Vagina (tissue), 2 donors: ENCODE data around the gene RNU7-1.

Source experiments
- POLR2A ChIP-seq, 2 donors: fragments of 450-650 bp; IDR thresholded peaks; one replicate each; pipeline ENCODE4 v1.6.1; 2017; ENCODE audit warnings: antibody characterized with exemption in 2 of 2, mild to moderate bottlenecking in 2 of 2, moderate library complexity in 2 of 2
- POLR2AphosphoS5 ChIP-seq, 2 donors: sonication (generic); formaldehyde crosslinking; IDR thresholded peaks; one replicate each; pipeline ENCODE4 v1.9.0; 2017; ENCODE audit warnings: antibody characterized with exemption in 2 of 2, mild to moderate bottlenecking in 2 of 2, low read depth in 1 of 2; ENCODE audit not compliant: insufficient read depth in 1 of 2
- TF ChIP-seq, protein P1 (sequence below), 3 experiments: fragments of 450-650 bp in 2 of 3; fragments of 200-600 bp in 1 of 3; sonication (generic) in 1 of 3; IDR thresholded peaks; one replicate each; pipeline ENCODE4 v1.5.1; 2017 to 2019; ENCODE audit warnings: antibody characterized with exemption in 3 of 3, mild to moderate bottlenecking in 2 of 3, moderate library complexity in 2 of 3

DNA sequence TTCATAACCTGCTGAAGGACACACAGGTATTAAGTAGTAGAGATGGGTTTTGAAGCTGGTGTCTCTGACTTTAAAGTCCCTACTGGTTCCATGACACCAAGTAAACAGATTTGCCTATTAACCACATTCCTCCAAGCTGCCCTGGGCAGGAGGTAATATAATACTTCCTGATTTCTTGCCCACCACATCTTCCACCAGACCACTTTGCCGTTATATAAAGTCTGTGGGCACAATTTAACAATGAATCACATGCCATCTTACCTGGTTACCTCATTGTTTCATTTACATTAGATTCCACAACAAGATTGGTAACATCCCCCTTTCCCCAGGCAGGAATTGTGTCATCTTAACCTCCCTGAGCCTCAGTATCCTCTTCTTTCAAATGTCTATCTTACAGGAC lies 39.9 kb upstream of the RNU7-1 start:
- TF ChIP-seq, protein P1, sequence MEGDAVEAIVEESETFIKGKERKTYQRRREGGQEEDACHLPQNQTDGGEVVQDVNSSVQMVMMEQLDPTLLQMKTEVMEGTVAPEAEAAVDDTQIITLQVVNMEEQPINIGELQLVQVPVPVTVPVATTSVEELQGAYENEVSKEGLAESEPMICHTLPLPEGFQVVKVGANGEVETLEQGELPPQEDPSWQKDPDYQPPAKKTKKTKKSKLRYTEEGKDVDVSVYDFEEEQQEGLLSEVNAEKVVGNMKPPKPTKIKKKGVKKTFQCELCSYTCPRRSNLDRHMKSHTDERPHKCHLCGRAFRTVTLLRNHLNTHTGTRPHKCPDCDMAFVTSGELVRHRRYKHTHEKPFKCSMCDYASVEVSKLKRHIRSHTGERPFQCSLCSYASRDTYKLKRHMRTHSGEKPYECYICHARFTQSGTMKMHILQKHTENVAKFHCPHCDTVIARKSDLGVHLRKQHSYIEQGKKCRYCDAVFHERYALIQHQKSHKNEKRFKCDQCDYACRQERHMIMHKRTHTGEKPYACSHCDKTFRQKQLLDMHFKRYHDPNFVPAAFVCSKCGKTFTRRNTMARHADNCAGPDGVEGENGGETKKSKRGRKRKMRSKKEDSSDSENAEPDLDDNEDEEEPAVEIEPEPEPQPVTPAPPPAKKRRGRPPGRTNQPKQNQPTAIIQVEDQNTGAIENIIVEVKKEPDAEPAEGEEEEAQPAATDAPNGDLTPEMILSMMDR (IDR thresholded peaks at IDR 0.05) = no peak
- no peak for TF ChIP-seq POLR2A (IDR thresholded peaks at IDR 0.05)
- no peak for TF ChIP-seq POLR2AphosphoS5 (IDR thresholded peaks at IDR 0.05; ENCODE audit: insufficient read depth in 1 of 2, low read depth in 1 of 2)
